GM19099 (cell line): Measurements from ENCODE around the gene OSGEP.

ENCODE experiments used
- POLR2A ChIP-seq: IDR thresholded peaks from 3 replicates; pipeline ENCODE4 v1.6.1; 2011; ENCODE audit warnings: low read depth; ENCODE audit not compliant: insufficient read length; ENCODE audit errors: extremely low read depth

The OSGEP gene

DNA sequence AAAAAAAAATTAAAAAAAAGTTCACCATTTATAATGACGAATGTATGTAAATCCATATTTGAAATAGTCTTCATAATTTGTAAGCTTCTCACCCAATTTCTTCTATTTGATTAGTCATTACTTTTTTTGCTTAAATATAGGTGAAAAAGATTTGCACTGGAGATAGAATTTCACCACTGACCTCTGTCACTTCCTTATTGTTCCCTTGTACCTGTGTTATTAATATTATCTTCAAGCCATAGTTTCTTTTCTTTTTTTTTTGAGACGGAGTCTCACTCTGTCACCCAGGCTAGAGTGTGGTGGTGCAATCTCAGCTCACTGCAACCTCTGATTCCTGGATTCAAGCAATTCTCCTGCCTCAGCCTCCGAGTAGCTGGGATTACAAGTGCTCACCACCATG, 57.1 kb downstream of the OSGEP start:
- TF ChIP-seq POLR2A = no peak
